Stimulated activated naive CD4-positive, alpha-beta T cell (primary cell): ENCODE data around the gene BRWD1.
"Not testable (repeated sequence)": the region's sequence is repeated elsewhere in the genome, so short reads cannot be mapped to it uniquely, and the experiment has no call there.

ENCODE experiments used
- DNase-seq, 6 experiments: peaks; one replicate each; lab custom pipeline; 2025; lab: John Stamatoyannopoulos, UW

Gene BRWD1

DNA sequence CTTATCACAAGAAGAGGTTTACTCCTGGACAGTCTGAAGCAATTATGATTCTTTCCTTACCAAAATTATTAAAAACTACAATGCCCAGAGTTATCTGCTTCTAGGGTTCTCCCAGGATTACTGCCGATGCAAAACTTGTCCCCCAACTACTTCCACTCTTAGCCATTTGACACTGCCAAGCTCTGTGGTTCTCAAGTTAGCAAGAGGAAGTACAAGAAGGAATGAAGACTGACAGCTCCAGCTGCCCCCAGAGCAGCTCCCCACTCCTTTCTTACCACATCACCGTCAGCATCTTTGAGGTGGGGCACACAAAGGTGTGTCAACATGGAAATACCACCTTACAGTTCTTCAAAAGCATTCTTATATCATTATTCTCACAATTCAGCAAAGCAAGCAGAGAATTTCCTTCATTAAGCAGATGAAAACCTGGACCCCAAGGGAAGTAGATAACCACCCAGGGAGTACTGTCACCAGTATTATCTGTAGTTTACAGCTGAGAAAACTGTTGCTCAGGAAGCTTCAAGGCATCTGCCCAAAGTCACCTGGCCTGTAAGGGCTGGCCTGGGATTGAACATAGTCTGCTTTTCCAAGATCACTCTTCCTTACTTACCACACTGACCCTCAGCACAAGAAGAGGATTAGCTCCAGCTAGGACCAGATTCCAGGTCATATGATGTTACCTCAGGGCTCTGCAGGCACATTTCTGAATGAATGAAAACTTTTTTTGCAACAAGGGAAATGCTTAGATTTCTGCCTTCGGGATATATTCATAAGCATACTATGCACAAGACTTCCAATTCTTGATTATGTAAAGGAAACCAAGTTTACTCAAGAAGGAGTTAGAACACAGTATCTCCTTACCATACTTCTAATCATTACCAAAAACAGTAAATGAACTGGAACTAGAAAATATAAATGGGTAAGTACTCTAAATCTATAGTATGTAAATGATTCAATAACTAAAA, 139.4 kb downstream of the BRWD1 start:
- DNase-seq = no peak

- DNase-seq = no peak
Observed at GRCh38 chr21:39169906-39170305, 143.5 kb downstream of the BRWD1 start.

DNA sequence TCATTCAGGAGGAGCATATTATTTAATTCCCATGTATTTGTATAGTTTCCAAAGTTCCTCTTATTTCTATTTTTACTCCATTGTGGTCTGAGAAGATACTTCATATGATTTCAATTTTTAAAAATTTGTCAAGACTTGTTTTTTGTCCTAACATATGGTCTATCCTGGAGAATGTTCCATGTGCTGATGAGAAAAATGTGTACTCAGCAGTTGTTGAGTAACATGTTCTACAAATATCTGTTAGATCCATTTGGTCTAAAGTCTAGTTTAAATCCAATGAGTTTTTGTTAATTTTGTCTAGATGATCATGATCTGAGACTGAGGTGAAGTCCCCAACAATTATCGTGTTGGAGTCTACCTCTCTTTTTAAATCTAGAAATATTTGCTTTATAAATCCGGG, 144.6 kb downstream of the BRWD1 start:
- no peak for DNase-seq

- DNase-seq = no peak
Observed at GRCh38 chr21:39164523-39164922, 148.9 kb downstream of the BRWD1 start.

DNA sequence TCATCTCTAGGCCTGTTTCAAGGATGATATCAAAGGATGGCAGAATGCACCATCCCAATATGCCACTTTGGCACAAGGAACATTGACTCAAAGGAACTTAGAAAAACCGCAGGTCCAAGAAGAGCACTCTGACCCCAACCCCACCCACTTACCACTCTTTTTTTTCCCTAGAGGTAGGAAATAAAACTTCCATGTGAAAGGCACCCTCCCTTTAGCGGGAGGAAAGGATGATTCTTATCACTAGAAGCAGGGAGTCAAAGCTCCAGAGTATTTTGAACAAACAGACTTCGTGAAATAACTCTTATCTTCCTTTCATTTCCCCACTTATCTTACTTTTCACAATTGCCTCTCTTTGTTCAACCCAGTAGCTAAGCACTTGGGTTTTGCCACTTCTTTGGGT, 152.4 kb downstream of the BRWD1 start:
- no peak for DNase-seq

DNA sequence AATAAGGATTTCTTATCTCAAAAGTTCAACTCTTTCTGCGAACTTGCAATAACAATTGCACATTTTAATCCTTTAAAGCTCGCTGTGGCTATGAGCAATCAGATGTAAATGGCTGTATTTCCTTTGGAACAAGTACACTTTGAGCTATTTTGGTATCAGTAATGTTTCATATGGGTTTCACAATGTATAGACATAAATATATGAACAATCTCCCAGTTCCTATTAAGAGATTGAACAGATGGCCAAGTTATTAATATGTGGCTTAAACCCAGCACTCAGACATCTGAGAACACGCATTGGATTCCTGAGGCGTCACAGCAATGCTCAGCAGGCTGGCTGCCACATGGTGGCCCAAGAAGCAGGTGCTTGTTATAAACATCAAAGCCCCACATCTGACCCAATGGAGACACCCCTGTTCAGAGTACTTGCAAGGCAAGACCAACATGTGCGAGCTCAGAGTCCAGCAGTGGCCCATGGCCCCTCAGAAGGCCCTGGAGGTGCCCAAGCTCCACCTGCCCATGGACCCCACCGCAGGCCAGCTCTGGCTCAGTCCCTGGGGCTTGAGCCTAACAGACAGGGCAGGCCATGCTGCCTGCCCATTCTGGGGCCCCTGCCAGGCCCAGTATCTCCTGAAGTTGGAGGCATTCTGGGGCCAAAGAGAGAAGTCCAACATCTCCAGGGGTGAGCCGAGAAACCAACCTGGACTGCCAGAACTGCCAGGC, 153.9 kb downstream of the BRWD1 start:
- DNase-seq = no peak

DNA sequence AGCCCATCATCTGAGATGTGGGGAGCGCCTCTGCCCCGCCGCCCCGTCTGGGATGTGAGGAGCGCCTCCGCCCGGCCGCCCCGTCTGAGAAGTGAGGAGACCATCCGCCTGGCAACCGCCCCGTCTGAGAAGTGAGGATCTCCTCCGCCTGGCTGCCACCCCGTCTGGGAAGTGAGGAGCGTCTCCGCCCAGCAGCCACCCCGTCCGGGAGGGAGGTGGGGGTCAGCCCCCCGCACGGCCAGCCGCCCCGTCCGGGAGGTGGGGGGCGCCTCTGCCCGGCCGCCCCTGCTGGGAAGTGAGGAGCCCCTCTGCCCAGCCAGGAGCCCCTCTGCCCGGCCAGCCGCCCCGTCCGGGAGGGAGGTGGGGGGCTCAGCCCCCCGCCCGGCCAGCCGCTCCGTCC, 156.2 kb downstream of the BRWD1 start:
- not testable (repeated sequence) for DNase-seq

DNA sequence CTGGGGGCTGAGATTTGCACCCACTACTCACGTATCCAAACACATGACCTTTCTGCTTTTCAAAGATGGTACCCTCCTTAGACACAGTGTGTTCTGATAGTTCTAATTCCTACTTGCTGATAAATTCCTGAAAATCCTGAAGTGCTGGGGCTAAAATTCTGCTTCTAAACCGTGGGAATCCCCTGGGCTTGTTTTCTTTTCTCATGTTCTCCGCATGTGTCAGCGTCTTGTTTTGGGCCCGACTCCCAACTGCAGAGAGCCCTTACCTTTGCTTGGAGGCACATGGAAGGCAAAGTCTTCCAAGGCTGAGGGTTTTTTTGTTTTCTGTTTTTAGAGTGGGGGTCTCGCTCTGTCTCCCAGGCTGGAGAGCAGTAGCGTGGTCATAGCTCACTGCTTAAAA, 157.4 kb downstream of the BRWD1 start:
- DNase-seq = no peak

DNA sequence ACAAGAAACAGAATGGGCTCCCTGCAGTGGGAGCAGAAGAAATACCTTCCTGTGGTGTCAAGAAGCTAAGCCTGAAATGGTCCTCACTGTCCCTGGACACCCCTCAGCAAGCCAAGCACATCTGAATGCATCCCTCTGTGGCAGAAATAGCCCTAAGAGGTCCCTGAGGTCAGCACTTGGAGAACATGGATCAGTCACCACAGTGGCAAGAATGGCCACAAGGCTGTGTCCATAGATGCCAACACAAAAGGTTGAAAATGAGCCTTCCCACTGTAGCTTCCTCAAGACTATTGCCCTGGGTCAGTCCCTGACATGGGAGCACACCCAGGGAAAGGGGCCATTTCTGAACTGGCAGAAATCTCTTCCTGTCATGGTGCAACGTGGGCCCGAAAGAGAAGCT, 157.9 kb downstream of the BRWD1 start:
- DNase-seq = no peak

DNA sequence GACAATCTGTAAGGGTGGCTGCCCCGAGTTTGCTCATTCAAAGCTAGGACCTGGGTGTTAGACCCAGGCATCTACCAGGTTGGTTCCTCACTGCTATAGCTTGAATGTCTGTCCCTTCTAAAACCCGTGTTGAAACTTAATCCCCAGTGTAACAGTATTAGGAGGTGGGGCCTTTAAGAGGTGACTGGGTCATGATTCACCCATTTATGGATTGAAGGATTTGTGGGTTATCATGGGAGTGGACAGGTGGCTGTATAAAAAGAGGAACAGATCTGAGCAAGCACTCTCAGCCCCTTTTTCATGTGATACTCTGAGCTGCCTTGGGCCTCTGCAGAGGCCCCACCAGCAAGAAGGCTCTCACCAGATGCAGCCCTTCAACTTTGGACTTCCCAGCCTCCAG, 159.6 kb downstream of the BRWD1 start:
- no peak for DNase-seq

GRCh38 chr21:39153373-39153772, 160.1 kb downstream of the BRWD1 start:
- no peak for DNase-seq

- DNase-seq = no peak
Observed at GRCh38 chr21:39152271-39152670, 161.2 kb downstream of the BRWD1 start.

DNA sequence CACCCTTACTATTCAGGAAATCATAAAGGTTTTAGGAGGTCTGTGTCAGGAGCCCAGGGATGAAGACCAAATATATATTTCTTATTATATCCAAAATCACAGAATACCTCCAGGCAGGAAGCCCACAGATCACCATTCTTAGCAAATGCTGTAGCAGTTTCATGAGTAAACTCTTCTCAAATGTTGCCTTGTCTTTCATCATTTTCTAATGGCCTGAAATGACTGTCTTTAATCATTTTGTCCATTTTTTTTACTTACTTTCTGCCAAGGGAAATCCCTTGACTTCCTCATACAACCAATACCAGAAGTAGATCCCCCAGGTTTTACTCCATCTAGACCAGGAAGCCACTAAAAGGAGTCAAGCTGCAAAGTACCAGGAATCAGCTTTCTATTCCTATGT, 162.6 kb downstream of the BRWD1 start:
- no peak for DNase-seq

DNA sequence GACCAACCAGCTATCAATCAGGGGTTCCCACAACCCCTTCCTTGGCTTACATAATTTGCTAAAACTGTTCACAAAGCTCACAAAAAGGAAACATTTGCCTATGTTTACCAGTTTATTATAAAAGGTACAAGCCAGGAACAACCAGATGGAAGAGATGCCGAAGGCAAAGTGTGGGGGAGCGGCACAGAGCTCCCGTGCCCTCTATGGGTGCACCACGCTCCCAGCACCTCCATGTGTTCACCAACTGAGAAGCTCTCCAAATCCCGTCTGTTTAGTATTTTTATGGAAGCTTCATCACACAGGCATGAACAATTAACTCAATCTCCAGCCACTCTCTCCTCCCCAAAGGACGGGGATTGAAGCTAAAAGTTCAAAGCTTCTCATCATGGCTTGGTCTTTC, 163.1 kb downstream of the BRWD1 start:
- no peak for DNase-seq

GRCh38 chr21:39149882-39150281, 163.6 kb downstream of the BRWD1 start:
- no peak for DNase-seq

DNA sequence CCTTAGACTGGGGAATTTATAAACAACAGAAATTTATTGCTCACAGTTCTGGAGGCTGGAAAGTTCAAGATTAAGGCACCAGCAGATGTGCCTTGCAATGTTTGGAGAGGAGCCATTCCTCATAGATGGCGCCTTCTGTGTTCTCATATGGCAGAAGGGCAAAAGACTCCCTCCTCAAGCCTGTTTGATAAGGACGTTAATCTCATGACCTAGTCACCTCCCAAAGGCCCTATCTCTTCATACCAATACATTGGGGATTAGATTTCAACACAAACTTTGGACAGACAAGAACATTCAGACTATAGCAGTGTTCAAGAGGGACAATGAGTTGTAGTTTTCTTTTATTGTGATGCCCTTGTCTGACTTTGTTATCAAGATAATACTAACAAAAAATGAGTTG, 164.5 kb downstream of the BRWD1 start:
- no peak for DNase-seq

DNA sequence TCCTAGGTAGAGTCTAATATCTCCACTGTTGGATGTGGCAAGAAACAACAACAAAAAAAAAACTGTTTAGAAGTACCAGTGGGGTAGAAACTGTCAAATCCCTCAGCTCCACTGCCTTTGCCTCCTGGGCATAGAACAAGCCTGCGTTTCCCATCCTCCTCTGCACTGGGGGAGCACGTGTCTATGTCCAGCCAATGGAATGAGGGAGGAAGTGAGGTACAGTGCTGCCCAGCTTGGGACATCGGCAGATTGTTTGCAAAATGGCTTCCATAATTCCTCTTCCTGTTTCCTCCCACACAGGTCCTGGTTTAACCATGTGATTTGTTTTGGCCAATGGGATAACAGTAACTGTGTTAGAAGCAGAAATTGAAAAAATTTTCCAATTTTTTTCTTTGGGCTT, 169.2 kb downstream of the BRWD1 start:
- DNase-seq = no peak

- no peak for DNase-seq
Observed at GRCh38 chr21:39142972-39143371, 170.5 kb downstream of the BRWD1 start.

DNA sequence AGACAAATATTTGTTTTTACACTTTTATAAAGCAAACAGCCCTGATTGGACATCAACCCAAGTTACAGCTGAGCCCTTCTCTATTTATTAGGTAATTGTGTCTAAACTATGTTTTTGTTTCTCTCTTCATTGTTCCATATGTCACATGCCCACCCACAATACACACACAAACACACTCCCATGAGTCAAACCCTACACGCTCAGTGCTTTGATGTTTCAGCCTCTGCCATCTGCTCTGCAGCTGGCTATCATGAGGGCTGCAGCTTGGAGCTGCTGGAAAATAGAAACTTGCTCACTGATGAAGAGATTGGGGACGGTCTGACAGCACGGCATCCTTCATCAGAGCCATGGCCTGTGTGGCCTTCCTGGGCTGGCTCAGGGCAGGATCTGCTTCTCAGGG, 171.9 kb downstream of the BRWD1 start:
- no peak for DNase-seq

GRCh38 chr21:39137248-39138178, 175.9 kb downstream of the BRWD1 start:
- DNase-seq = no peak

GRCh38 chr21:39136711-39137110, 176.7 kb downstream of the BRWD1 start:
- no peak for DNase-seq

DNA sequence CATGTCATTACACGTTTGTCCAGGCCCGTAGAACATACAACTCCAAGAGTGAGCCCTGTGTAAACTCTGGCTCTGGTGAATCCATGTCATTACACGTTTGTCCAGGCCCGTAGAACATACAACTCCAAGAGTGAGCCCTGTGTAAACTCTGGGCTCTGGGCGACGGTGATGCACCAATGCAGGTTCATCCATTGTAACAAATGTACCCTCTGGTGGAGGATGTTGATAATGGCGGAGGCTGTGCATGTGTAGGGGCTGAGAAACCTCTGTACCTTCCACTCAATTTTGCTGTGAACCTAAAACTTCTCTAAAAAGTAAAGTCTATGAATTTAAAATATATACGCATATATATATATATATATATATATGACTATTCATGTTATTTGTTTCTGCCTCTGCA, 177.3 kb downstream of the BRWD1 start:
- not testable (repeated sequence) for DNase-seq
